Activated CD4-positive, alpha-beta T cell treated with anti-CD3 and anti-CD28 coated beads, Interleukin-10, Interleukin-2, amounts not matched to agents 100 ng/mL and 50 ng/mL, durations not matched to agents 16 hours and 8 hours (primary cell): ENCODE results near the gene PDE5A.
"Not testable (repeated sequence)": the region's sequence is repeated elsewhere in the genome, so short reads cannot be mapped to it uniquely, and the experiment has no call there.

Experiments used
- DNase-seq: peaks from one replicate; pipeline ENCODE4 v3.0.0-alpha.2; 2020

PDE5A gene

GRCh38 chr4:119455734-119456133, 172.9 kb downstream of the PDE5A start:
- DNase-seq, result peak; percentile 4

- DNase-seq, result peak; percentile 97
These were observed 173.9 kb downstream of the PDE5A start for GRCh38 chr4:119454491-119455270.

- not testable (repeated sequence) for DNase-seq
These were observed 174.5 kb downstream of the PDE5A start for GRCh38 chr4:119454151-119454490.

- DNase-seq, result not testable (repeated sequence)
These were observed 175.3 kb downstream of the PDE5A start for GRCh38 chr4:119453286-119453685.

GRCh38 chr4:119449851-119450250, 178.8 kb downstream of the PDE5A start:
- DNase-seq, result not testable (repeated sequence)
